ENCODE data around the gene SMCO3.

SMCO3 gene

GRCh38 chr12:14814014-14814413 lies at the start of gene SMCO3:
Gene SMCO3, minus strand, starts transcription at chr12:14814182. Its CDS starts 7,502 bp downstream, at chr12:14806680.
- no peak for DNase-seq

GRCh38 chr12:14860490-14860889 lies 46.5 kb upstream of the SMCO3 start:
- no peak for DNase-seq

GRCh38 chr12:14858513-14858912 lies 44.5 kb upstream of the SMCO3 start:
- no peak for DNase-seq

DNA sequence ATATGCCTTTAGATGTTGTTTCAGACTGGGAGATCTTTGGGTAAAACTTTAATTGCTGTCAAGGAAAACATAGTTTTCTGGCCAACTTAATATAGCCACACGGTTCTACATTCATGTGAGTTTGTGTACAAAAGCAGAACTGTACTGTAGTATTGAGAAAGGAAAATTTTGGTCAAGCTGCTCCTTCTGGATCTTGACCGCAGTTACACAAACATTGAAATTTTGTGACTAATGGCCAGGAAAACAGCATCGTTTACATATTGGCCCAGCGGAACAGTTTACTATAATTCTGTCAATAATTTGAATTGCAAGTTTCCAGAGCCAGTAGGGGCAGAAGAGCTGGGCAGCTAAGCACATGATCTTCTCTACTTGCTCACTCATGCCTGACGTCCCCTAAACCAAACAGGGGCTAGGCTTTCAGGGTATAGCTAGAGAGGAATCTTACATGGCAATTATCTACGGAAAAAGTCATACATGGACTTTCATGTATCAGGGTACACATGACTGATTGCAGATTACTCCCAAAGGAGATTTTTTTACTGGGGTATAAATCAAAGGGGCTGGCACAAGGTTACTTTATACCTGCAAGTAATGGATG lies 40.7 kb upstream of the SMCO3 start:
- no peak for DNase-seq

- DNase-seq: no peak
Measured at GRCh38 chr12:14853961-14854360, 40.0 kb upstream of the SMCO3 start.

DNA sequence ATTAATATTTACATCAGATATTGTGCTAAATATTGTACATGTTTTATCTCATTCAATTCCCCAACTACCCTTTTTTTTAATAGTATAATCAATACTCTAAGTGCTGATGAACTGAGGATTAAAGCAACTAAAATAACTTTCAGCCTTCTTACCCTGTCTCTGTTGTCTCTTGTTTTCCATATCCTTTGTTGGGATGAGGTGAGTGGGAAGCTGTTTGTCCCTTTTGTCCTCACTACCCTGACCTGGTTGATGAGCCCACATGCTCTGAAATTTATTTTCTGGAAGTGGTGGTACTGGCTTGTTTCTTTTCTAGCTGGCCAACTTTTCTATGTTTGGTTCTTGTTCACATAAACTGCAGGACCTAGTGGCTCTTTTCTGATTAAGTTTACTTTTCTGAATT lies 38.9 kb upstream of the SMCO3 start:
- DNase-seq: no peak

- no peak for DNase-seq
Measured at GRCh38 chr12:14850929-14851663, 37.1 kb upstream of the SMCO3 start.

- DNase-seq: no peak
Measured at GRCh38 chr12:14849661-14850060, 35.7 kb upstream of the SMCO3 start.

GRCh38 chr12:14846876-14847580 lies 33.0 kb upstream of the SMCO3 start:
- no peak for DNase-seq

DNA sequence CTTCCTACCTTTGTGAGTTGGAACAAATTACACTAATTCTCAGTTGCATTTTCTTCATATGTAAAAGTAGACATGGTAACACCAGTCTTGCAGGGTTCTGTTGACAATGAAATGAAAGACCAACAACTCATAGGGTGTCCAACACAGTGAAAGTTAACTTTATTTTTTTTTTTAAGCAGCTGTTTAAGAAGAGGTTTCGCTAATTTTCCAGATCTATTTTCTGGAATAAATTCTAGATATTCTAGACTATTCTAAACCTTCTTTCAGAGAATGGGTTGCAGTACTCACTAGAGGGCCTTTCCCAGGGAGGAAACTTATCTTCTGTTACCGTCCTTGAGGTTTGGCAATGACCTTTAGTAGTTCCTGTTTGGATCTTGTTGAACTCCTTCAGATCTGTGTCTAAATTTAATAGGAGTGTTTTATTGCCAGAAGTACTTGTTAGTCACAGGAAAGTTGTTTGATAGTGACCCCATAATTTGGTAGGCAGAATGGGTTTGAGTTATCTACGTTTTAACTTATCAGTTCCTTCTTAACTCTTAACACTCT lies 32.1 kb upstream of the SMCO3 start:
- no peak for DNase-seq

GRCh38 chr12:14845350-14845750 lies 31.4 kb upstream of the SMCO3 start:
- no peak for DNase-seq

DNA sequence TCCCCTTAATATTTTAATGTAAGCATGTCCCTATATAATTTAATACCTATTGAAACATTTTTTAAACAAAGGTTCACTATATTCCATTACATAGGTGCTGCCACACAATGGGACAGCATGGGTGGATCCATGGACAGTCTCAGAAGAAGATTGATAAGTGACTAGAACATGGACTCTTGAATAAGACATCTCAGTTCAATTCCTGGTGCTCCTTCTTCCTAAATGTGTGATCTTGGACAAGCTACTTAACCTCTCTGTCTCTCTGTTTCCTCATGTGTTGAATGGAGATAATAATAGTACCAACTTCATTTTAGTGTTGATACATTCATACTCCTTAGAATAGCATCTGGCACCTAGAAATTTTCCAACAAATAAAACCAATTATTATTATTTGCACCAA lies 30.4 kb upstream of the SMCO3 start:
- DNase-seq: no peak

- DNase-seq: no peak
Measured at GRCh38 chr12:14843425-14843887, 29.5 kb upstream of the SMCO3 start, which contains the start of gene ART4. Gene ART4, minus strand, starts transcription at chr12:14843526. Its CDS starts 413 bp downstream, at chr12:14843113.

DNA sequence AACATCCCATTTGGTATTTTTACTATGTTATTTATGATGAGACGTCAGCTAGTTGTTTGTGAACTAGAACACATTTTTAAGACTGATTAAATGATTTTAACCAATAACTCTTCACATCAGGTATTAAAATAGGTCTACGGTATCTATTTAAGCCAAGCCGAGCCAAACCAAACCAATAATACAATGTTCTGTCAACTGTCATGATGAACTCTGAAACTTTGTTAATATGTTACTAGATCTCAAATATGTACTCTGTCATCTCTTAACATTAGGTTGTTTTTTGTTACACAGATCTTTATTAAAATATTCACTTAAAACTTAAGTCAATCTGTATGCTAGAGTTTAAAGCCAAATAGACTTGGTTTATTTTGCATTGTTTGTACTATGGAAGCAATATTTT lies 28.3 kb upstream of the SMCO3 start:
- no peak for DNase-seq

DNA sequence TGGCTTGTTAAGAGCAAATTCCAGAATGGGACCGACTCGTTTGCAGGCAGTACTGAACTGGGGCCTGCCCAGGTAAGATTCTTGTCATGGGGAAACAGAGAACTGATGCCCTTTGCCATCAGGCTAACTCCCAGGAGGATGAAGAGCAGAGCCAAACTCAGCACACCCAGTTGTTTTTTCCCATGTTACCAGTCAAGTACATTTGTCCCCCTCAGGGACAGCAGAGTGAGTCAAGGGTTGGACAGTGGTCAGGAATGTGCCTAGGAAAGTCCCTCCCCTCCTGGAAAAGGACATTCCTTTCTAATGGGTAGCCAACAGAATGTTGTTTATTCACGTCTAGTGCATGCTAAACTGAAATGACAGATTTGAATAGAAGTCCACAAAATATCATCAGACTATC lies 27.8 kb upstream of the SMCO3 start:
- no peak for DNase-seq

DNA sequence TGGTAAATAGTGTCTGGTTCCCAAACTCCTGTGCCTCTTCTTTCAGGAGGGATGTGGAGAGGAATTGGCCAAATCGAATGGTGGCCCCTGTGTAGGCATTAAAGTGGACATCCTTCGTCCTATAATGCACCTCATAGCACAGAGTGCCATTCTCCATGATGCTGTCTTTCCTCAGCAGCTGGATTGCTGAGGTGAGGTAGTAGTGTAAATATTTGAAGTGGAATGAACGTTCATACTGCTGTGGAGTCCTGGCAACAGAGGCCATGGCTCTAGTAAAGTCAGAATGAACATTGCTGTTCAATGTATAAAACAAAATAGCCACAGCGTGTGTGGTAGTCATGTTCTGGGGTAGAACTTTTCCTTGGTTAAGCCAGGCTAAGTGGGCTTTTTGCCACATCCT lies 26.6 kb upstream of the SMCO3 start:
- no peak for DNase-seq

DNA sequence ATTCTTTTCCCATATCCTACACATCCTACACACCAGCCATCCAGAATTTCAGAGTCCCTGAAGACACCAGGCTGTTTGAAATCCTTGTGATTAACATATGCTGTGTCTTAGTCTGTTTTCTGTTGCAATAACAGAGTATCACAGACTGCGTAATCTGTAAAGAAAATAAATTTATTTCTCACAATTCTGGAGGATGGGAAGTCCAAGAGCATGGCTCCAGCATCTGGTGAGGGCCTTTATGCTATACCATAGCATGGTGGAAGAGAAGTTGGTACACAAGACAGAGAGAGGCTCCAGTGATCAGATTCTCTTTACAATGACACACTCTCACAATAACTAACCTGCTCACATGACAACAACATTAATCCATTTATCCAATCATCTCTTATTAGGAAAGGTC lies 25.3 kb upstream of the SMCO3 start:
- no peak for DNase-seq

GRCh38 chr12:14836336-14837210 lies 22.6 kb upstream of the SMCO3 start:
- no peak for DNase-seq

DNA sequence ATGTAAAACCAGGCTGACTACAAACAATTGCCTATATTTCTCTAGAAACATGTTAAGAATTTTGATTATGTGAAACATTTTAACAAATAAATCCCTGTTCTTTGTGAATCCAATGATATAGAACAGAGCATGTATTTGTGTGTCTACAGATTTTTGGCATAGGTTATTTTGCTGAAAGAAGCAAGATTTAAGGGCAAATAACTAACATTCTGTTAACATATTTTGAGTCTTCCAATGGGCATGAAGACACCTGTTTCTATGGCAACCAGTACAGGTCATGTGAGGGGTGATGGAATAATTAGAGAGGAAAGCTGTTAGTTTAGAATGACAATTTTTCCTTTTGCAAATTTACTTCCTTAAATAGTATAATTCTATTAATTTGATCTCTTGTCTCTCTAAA lies 20.5 kb upstream of the SMCO3 start:
- no peak for DNase-seq

GRCh38 chr12:14833952-14834351 lies 20.0 kb upstream of the SMCO3 start:
- no peak for DNase-seq

- no peak for DNase-seq
Measured at GRCh38 chr12:14833336-14833735, 19.4 kb upstream of the SMCO3 start.

GRCh38 chr12:14828892-14829291 lies 14.9 kb upstream of the SMCO3 start:
- DNase-seq: no peak

GRCh38 chr12:14827043-14827442 lies 13.1 kb upstream of the SMCO3 start:
- no peak for DNase-seq

All from activated CD8-positive, alpha-beta memory T cell treated with anti-CD3 and anti-CD28 coated beads, Interleukin-2, amount 50 U/mL, for 48 hours (primary cell).